GM21526 (cell line): ENCODE measurements around the gene FTCD.

ENCODE experiments used
- ATAC-seq: cut with Tn5 transposase; IDR thresholded peaks from one replicate; pipeline ENCODE4 v1.9.1; 2021; ENCODE audit warnings: moderate library complexity; ENCODE audit not compliant: unreplicated experiment, low FRiP score

The FTCD gene

GRCh38 chr21:46124926-46125845 lies 30.2 kb downstream of the FTCD start:
- ATAC-seq, result no peak

GRCh38 chr21:46124083-46124925 lies 31.1 kb downstream of the FTCD start:
- no peak for ATAC-seq

DNA sequence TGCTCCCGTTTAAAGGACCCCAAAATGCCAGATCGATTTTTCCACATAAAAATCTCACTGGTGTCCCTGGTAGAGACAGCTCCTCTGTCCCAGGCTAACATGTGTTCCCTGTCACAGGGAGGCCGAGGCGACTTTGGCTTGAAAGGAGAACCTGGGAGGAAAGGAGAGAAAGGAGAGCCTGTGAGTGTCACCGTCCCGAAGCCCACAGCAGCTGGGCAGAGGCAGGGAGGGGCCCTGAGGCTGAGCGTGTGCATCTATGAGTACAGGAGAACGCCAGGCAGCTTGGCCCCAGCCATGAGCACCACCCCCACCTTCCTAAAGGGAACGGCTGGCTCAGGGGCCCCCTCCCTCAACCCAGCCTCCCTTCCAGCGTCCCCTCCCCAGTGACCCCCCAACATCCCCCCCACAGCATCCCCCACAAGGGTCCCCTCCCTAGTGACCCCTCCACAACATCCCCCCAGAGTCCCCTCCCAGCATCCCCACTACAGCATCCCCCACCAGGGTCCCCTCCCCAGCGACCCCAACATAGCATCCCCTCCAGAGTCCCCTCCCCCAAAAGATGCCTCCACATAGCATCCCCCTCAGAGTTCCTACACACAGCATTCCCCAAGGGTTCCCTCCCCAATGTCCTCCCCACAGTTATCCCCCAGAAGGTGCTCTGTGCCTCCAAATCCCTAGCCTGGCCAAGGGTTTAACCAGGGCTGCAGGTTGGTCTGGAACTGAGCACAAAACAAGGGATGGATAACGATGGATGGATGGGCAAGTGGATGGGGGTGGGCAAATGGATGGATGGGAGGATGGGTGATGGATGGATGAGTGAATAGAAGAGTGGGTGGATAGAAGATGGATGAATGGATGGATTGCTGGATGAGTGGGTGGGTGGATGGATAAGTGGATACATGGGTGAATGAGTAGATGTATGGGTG lies 32.4 kb downstream of the FTCD start:
- no peak for ATAC-seq

GRCh38 chr21:46122237-46122671 lies 33.1 kb downstream of the FTCD start:
- ATAC-seq, result no peak

DNA sequence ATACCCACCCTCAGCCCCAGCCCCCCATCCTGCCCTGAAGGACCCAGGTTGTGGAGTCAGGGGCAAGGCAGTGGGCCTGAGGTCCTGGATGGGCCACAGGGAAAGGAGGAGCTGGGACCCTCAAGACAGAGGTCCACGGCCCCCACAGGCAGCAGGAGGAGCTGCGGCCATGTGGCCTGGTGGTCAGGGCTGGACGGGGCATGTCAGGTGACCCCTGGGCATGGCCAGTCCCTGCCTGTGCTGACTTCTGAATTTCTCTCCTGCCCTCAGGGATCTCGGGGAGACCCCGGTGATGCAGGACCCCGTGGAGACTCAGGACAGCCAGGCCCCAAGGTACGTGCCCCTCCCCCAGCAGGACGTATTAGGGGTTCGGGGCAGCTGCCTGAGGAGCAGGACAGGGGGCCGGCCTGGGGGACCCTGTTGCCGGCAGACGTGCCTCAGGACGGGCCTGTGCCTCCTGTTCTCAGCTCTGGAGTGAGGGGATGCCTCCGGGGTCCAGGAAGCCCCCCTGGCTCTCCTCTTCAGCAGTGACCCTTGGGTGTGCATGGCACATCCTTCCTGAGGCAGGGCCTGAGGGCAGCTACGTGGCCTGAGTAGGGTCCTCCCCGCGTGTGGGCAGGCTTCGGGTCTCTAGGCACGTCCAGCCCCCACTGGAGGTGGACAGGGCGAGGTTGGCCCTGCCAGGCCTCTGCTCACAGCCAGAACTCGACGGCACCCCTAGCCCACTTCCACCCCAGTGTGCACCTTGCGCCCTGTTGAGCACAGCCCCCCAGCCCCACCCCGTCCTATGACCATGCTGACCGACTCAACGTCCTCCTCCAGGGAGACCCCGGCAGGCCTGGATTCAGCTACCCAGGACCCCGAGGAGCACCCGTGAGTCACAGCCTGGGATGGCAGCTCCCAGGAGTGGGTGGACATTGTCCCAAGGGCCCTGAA lies 33.8 kb downstream of the FTCD start:
- no peak for ATAC-seq

DNA sequence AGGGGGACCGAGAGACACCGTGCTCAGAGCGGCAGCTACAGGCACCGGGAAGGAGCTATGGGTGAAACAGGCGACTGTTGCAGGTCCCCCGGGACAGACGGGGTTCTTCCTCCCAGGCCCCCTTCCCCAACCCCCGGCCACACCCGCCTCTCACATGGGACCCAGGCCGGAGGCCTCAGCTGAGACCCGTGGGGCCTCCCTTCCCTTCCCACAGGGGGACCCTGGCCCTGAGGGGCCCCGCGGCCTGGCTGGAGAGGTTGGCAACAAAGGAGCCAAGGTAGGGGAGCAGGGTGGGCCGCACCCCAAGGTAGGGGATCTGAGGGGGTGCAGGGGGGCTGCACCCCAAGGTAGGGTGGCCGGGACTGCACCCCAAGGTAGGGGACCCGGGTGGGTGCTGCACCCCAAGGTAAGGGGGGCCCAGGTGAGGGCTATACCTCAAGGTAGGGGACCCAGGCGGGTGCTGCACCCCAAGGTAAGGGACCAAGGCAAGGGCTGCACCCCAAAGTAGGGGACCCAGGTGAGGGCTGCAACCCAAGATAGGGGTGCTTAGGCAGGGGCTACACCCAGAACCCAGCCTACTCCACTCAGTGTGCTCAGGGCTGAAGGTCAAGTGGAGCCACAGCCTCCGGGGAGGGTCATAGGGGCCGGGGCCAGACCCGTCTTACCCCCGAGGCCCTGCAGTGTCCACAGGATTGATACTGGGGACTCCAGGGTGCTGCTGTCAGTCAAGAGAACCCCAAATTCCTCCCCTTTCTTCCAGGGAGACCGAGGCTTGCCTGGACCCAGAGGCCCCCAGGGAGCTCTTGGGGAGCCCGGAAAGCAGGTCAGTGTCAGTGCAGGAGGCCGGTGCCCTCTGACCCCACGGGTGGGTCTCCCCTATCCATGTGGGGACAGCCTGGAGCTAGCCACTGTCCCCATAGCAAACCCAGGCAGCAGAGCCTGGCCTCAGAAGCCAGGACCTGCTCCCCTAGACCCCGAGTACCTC lies 34.8 kb downstream of the FTCD start:
- no peak for ATAC-seq

GRCh38 chr21:46119637-46120271 lies 35.6 kb downstream of the FTCD start:
- no peak for ATAC-seq

- ATAC-seq, result no peak
Measured at GRCh38 chr21:46119144-46119636, 36.2 kb downstream of the FTCD start.

DNA sequence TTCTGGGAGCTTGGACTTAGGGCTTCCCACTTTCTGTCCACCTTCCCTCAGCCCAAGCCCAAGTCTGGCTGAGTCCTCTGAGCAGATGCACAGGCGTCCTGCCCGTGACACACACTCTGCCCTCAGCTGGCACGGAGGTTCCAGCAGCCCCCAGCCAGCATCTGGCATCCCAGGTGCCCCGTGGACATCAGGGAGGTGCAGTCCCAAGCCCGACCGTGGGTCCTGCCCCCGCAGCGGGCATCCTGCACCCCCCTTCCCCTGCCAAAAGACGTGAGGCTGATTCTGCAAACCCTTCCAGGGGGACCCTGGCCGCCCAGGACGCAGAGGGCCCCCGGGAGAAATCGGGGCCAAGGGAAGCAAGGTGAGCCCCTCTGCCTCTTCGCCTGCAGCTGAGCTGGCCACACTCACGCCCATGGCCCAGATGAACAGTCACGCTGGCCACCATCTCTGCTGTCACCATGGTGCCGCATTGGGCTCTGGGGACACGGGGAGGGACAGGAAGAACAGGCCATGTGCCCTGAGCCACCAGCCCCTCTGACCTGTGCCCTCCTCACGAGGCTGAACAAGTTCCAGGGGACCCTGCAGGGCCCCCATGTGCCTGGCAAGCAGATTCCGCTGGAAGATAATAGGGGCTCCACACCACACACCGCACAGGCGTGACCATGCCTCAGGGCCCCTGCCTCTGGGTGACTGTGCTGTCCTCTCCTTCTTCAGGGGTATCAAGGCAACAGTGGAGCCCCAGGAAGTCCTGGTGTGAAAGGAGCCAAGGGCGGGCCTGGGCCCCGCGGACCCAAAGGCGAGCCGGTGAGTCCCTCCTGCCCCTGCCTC lies 36.8 kb downstream of the FTCD start:
- no peak for ATAC-seq

DNA sequence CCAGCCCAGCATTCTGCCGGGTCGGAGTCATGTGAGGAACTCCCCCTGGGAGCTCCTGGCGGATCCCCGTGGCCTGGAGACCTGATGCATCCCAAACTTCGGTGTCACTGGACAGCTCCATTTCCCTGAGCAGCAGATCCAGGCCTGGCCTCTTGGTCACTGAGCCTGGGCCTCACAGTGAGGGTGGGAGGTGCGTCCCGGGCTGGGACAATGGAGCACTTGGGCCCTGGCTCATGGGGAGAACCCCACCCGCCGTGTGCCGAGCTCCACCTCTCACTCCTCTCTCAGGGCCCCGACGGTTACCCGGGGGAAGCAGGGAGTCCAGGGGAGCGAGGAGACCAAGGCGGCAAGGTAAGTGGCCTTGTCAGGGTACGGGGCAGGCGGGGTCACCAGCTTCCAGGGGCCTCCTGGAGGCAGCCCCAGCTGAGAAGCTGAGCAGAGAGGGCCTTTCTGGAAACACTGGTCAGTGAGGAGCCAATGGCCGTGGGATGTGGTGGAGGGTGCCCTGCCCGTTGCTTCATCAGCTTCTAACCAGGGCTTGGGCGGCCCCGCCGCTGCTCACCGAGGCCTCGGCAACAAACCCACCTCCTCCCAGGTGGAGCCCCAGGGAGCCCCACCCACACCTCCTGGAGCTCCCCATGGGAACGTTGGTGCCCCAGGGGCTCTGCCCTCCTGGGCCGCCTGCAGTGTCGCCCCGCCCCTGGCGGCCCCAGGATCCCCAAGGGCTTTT lies 37.6 kb downstream of the FTCD start:
- no peak for ATAC-seq

DNA sequence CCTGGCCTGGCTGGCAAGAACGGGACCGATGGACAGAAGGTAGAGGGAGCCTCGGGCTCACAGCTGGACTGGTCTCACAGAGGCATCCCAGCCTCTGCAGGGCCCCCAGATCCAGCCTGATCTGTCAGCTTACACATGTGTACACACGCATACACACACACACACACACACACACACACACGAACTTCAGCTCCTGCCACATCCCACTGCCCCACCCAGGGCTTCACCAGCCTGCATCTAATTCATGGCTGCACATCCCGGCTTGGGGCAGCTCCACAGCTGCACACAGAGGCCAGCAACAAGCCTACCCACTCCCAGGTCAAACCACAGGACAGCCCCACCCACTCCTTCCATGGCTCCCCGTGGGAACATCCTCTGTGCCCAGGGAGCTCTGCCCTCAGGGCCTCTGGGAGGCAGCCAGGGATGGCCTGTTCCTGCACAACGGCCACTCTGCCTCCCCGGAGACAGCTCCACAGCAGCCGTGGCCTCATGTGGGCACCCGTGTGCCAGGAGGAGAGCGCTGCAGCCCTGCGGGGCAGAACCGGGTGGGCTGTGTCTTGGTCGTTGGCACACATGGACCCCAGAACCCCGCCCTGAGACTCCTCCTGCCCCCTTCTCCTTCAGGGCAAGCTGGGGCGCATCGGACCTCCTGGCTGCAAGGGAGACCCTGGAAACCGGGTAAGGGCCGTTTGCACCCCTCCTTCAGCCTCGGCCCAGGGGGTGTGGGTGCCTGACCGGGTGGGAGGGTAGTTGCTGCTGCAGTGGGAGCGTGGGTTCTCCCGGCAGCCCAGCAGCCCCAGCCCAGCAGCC lies 38.4 kb downstream of the FTCD start:
- ATAC-seq, result no peak

DNA sequence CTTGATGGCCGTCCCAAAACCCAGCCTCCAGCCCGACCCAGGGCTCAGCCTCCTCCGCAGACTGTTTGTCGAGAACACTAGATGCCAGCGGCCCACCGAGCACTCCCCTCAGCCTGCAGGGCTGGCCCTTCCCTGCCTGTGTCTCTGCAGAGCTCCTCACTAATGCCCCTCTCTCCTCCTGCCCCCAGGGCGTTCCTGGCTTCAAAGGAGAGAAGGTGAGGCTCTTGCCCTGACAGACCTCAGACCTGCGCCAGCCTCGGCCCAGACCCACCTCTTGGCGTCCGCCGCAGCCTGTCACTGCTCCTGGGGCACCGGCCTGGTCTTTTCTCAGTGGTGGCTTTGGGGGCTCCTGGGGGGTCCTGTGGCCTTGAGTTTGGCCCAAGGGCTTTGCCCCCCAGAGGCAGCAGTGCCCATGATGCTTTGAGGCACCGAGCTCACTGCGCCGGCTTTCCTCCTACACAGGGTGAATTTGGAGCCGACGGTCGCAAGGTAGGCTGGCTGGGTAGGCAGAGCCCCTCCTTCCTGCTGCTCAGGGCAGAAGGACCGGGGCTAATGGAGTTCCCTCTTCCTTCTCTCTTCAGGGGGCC lies 39.1 kb downstream of the FTCD start:
- ATAC-seq, result no peak

DNA sequence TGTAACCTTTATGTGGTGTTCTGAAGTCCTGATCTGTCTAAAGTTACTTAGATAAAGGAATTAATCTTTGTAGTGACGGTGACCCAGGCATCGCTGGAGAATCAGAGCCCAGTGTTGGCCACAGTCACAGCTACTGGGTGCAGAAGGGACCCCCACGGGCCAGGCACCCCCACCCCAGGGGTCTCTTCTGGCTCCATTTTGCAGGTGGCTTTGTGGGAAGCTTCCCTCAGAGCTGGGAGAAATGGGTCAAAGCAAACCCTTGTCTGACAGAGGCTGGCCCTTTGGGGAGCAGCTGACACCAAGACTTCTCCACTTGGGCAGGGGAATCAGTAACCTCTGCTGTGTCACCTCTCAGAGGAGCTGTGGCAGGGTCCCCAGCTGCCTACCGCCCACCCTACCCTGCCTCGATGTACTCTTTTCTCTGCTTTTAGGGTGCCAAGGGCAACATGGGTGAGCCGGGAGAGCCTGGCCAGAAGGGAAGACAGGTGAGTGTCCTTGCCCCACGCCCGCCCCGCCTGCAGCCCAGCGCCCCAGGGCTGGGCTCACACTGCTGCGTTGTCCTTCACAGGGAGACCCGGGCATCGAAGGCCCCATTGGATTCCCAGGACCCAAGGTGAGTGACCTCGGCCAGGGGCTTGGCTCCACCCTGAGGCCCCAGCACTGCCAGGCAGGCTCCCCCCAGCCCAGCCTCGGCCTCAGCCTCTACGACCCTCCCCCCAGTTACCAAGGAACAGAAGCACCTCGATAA lies 39.8 kb downstream of the FTCD start:
- ATAC-seq, result no peak

DNA sequence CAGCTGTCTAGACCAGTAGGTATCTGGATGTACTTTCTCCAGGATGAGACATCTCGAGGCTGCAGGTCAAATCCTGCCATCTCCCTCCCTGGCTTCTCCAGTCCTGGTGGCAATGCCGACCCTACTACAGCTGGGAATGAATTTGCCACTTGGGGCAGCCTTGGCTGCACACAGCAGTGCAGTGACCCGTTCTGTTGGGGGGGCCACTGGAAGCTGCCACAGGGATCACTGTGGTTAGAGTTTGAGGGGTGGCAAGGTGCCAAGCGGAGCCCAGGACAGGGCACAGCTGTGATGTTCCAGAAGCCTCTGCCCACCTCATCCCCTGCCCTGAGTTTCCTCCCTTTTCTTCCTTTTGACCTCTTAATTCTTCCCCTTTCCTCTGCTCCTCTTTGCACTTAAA lies 40.4 kb downstream of the FTCD start:
- ATAC-seq, result no peak
